GM19467 (cell line): ENCODE data around the gene FAM199X.
A peak's percentile ranks its signal among the peaks of the same experiment; 100 is the strongest.

Experiments used
- ATAC-seq: cut with Tn5 transposase; IDR thresholded peaks from one replicate; pipeline ENCODE4 v1.9.1; 2021; ENCODE audit warnings: mild to moderate bottlenecking, moderate library complexity; ENCODE audit not compliant: unreplicated experiment

The FAM199X gene

DNA sequence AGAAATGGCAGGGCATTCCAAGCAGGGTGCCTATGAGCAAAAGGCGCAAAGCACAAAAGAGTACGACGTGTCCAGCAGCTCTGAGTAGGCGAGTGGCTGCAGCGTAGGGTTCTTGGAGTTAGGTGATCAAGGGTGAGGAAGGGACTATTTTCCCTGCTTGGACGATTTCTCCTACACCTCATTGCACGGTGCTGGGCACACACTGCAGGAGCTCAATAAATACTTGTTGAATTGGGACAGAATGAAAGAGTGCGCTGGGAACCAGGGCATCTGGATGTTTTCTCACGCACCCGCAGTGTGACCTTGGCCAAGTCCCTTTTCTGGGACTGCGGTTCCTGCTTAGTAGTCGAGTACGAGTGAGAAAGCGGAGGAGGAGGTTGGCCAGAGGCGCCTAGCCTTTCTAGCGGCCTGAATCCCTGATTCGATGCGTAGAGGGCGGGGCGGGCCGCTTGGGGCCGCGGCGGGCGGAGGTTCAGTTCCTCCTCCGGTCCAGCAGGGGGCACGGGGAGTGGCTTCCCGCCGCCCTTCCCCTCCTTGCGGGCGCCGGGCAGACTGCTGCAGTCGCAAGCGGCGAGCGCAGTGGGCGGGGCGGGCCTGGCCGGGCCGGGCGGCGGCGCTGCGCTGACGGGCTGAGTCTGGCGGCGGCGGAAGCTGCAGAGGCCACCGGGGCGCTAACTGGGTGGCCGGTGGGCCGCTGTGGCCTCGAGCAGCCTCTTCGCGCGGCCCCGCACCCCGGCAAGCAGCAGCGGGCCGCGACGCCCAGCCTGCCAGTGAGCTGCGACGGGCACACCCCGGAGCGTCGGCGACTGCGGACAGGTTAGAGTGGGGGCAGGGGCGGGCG lies at the start of gene FAM199X:
Gene FAM199X (plus strand): TSS at position 560 of the 841 bp plus-strand sequence. CDS start 333 bp downstream, outside the sequence.
- peak; percentile 95 for ATAC-seq

DNA sequence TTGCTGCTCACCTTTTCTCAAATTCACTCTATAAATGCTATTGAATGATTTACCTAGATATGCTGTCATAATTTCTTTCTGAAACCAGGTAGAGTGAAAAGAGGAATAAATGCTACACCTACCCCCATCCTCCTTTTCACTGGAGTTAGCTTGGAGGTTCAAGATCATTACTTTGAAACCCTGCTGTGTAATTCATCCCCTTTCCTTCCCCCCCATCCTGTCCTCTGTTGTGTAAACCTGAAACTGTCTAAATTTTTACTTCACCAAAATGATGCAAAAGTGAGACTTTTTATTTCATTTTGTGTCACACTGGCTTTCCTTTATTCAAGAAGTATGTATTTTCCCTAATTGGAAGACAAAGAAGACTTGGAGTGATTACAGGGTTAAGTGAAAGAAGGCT lies 48.5 kb upstream of the FAM199X start:
- ATAC-seq, result no peak

DNA sequence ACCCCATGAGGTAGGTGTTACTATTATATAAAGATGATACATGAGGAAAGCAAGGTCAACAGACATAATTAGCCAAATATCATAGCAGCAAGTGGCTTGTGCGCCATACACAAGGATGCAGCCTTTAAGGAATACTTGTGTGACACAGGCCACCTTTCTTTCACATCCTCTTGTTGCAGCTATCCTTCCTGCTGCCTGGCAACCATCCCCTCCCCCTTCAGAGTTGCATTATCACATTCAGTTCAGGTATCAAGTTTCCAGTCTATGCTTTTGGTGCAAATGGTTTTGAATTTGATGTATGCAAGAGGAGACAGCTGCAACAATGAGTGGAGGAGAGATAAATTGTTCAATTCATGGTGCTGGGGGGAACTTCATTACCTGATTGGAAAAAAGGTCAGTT lies 47.5 kb upstream of the FAM199X start:
- no peak for ATAC-seq

DNA sequence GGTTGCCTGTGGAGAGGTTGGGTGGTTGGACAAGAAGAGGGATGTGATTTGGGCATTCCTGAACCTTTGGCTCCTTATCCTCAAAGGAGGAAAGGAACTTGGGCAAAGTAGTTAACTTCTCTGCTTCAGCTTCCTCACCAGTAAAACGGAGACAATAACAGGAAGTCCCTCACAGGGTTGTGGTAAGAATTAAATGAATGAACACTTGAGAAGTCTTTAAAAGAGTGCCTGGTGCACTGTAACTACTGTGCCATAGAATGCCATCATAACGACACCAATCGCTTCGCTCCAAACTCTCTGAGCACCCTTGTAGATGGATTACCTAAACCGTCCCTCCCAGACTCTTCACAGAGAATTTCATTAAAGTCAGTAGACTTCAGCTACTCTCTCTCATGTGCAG lies 43.4 kb upstream of the FAM199X start:
- no peak for ATAC-seq

DNA sequence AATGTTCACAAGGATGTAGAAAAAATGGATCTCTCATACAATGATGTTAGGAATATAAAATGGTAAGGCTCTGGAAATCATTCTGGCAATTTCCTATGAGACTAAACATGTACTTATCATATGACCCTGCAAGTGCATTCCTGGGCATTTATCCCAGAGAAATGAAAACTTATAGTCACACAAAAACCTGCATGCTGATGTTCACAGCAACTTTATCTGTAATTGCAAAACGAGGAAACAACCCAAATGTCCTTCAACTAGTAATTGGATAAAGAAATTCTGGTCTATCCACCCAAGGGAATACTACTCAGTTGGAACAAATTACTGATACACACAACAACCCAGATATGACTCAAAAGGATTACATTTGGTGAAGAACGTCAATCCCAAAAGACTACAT lies 39.4 kb upstream of the FAM199X start:
- ATAC-seq, result no peak

- no peak for ATAC-seq
These were observed 35.4 kb upstream of the FAM199X start for GRCh38 chrX:104130808-104131207.

- no peak for ATAC-seq
These were observed 31.5 kb upstream of the FAM199X start for GRCh38 chrX:104134583-104135261.

GRCh38 chrX:104135677-104136076 lies 30.6 kb upstream of the FAM199X start:
- no peak for ATAC-seq

DNA sequence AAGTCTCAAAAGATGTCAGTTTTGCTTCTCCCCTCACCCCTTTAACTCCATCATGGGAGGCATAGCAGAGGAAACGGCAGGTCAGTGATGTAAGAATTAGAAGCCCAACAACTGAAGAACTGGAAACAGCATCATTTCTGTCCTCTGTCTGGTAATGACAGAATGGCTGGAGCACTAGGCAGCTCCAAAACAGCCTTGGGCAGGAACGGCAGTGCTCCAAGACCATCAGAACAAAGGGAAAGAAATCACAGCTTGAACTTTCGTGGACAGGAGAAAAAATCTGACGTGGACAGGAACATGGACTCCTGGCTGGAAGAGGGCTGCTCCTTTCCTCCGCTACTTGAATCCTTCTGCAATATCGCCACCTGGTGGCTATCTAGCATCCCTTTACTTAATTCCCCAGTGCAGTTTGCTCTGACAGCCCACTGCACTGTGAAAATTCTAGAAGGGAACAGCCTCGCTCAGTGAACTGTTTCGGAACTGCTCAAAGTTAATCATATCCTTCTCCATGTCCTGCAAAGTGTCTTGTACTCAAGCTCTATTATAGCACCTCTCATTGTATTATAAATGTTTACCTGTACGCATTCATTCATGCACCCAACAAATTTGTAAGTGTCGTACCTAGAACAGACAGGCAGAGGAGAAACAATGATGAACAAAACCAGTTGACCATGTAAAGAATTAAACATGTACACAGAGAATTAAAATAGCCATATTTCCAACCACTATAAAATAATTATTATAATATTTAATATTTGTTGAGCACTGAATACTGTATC lies 29.8 kb upstream of the FAM199X start:
- peak; percentile 94 for ATAC-seq

- ATAC-seq, result no peak
These were observed 28.8 kb upstream of the FAM199X start for GRCh38 chrX:104137496-104137895.

- no peak for ATAC-seq
These were observed 25.0 kb upstream of the FAM199X start for GRCh38 chrX:104141087-104141760.

DNA sequence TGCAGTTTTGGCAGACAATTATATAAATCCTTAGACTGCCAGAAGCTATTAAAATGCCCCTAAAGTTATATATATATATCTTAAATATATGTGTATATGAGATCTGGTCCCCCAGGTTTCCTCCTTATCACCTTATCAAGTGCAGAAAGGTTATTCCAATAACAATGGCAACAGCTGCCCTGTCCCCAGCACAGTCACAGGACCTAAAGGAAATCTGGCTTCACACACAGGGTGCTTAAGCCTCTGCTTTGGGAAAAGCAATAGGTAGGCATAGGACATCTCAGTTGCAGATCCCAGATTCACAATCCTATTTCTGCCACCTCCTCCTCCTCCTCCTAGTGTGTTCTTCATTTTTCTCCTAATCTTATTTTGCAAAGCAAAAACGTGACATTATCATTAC lies 15.2 kb upstream of the FAM199X start:
- ATAC-seq, result no peak

DNA sequence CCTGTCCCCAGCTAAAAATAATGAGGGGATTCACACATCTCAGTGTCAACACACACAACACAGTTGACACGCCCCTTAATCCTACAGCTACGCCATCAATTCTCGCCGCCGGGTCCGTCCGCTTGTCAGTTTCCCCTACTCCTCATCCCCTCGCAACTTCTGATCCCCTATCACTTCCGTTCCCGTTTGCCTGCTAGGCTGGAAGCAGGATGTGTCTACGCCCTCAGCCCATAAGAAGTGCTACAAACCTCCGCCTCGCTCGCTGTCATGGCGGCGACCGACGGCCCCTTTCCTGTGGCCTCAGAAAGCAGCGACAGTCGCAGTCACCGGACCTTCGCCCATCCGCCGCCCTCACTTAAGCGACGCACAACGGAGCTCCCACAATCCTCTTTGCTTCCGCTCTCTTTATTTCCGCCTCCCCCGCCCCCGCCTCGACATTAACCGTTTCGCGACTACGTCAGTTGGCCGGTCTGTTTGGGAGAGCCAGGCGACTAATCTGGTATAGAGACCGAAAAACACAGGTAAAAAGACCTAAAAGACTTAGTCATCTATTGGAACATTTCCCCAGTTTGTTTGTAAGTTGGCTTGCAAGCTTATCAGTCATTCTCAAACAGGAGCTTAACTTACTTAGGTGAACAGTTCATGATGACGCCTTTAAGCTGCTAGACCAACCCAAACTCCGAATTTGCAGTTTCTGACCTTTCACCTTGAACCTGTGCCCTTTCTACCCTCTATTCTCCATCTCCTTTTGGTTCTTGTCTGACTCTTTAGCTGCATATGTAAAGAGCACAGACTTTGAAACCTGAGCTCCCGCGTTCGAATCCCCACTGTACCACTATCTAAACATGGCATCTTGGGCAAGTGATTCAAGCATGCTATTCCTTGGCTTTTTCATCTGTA lies 9.4 kb upstream of the FAM199X start, which contains the start of gene SLC25A53:
Gene SLC25A53 (minus strand): TSS at position 380 of the 900 bp plus-strand sequence. CDS start 51,752 bp downstream, outside the sequence.
- peak; percentile 89 for ATAC-seq

- no peak for ATAC-seq
These were observed 633 bp downstream of the FAM199X start for GRCh38 chrX:104166735-104167436.

DNA sequence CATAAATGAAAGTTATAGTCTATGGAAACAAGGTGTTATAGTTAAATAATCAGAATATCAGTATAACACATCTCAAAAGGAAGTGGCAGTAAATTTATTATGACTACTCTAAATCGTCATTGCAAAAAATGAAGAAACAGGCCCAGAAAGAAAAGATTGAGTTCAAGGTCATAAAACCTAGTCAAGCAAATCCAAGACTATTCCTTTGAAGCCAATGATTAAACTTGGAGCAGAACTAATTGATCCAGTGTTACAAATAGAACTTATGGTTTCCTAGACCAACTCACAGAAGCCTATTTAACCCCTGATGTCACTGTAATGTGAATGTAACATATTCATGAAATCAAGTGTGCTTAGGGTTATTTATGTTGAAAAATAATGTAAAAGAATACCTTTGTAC lies 1.9 kb downstream of the FAM199X start:
- no peak for ATAC-seq

DNA sequence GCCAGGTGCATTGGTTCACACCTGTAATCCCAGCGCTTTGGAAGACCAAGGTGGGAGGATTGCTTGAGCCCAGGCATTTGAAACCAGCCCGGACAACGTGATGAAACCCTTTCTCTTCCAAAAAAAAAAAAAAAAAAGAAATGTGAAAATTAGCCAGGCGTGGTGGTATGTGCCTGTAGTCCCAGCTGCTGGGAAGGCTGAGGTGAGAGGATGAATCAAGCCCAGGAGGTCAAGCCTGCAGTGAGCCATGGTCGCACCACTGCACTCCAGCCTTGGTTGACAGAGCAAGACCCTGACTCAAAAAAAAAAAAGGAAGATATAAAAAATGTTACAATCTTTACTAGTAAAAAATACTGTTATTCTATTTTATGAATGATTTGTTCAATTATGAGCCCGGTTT lies 5.9 kb downstream of the FAM199X start:
- ATAC-seq, result no peak

DNA sequence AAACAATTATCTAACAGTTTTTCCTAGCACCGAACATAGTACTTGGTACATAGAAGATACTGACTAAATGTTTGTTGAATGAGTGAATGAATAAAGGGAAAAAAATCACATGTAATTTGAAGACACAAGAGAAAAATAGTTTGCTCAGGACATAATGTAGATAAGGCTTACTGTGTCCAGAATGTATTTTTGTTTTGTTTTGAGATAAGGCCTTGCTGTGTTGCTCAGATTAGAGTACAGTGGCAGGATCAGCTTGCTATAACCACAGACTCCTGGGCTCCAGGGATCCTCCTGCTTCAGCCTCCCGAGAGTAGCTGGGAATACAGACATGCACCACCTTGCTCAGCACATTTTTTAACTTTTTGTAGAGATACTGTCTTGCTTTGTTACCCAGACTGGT lies 6.5 kb downstream of the FAM199X start:
- ATAC-seq, result no peak

GRCh38 chrX:104173841-104174240 lies 7.6 kb downstream of the FAM199X start:
- no peak for ATAC-seq

DNA sequence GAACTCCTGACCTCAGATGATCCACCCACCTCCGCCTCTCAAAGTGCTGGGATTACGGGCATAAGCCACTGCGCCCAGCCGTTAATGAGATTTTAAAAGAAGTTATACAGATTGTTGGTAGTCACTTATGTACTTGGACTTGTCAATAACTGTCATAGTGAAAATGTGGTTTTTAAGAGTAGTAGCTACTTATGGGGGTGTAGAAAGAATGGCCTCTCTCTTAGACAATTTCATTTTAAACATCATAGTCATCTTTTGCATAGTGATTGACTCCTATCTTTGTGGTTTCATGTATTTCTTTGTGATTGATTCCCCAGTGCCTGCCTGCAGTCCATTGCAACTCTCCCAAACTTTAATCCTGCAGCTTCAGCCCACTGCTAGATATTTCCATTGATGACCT lies 17.4 kb downstream of the FAM199X start:
- no peak for ATAC-seq
